ENCODE data around the gene LAMC3. TPM values are rescaled to one million over a fixed set of nuclear protein-coding genes. Genes with fewer than 3 reads are reported as not detected.
"Not testable (repeated sequence)": the region's sequence is repeated elsewhere in the genome, so short reads cannot be mapped to it uniquely, and the experiment has no call there.

Gene LAMC3
- total RNA-seq, 1 donor, result 0.43 TPM

DNA sequence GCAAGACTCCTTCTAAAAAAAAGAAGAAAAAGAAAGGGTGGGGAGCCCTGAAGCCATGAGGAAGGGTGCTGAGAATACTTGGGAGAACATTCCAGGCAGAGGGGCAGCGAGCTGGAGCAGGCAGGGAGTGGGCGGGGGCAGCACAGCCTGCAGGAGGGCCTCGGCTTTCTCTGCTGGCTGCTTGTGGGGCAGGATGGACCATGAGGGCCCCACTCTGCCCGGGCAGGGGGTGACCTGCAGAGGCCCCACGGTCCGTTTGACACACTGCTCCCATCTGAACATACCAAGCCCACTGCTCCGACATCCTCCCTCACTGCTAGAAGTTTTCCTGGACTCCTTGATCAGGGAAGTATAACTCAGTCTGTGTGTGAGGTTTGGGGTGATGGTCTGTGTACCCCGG is 104.7 kb downstream of the LAMC3 start:
- TF ChIP-seq, protein P1, sequence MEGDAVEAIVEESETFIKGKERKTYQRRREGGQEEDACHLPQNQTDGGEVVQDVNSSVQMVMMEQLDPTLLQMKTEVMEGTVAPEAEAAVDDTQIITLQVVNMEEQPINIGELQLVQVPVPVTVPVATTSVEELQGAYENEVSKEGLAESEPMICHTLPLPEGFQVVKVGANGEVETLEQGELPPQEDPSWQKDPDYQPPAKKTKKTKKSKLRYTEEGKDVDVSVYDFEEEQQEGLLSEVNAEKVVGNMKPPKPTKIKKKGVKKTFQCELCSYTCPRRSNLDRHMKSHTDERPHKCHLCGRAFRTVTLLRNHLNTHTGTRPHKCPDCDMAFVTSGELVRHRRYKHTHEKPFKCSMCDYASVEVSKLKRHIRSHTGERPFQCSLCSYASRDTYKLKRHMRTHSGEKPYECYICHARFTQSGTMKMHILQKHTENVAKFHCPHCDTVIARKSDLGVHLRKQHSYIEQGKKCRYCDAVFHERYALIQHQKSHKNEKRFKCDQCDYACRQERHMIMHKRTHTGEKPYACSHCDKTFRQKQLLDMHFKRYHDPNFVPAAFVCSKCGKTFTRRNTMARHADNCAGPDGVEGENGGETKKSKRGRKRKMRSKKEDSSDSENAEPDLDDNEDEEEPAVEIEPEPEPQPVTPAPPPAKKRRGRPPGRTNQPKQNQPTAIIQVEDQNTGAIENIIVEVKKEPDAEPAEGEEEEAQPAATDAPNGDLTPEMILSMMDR (IDR thresholded peaks at IDR 0.05; ENCODE audit: insufficient read depth, low read depth, low read length), result no peak
- H3K4me3 ChIP-seq (ENCODE audit: low read depth, low read length), result no peak overlapping the region
- DNase-seq (ENCODE audit: low read depth), result no peak

DNA sequence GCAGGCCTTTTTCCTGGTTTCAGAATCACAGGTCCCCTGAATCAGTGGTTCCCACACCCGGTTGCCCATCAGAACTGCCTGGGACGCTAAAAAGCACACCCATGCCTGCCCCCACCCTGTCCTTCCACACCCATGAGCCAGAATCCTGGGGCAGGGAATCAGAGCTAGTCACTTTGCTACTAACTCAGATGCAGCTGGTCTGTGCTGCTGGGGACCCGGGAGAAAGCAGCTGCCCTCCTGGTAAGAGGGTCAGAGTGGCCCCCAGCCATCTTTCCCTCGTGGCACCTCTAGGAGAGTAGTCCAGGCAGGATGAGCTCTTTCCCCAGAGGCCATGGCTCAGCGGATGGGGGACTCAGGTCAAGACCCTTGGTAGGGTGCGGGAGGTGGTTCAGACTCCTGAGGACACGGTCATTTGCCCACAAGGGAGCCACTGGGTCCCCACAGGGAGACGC is 105.1 kb downstream of the LAMC3 start:
- TF ChIP-seq, protein P1 (IDR thresholded peaks at IDR 0.05; ENCODE audit: insufficient read depth, low read depth, low read length), result no peak
- no peak for DNase-seq (ENCODE audit: low read depth)

DNA sequence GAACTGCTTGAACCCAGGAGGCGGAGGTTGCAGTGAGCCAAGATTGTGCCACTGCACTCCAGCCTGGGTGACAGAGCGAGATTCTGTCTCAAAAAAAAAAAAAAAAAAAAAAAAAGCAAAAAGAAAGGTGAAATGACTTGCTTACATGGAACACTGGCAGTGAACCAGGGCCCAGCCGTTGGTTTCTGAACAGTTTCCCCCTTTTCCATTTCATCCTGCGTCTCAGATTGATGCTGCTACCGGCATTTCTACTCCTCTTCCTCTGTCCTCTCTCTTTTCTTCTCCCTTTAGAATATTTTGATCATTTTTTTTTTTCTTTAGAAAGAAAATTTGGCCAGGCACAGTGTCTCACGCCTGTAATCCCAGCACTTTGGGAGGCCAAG is 106.4 kb downstream of the LAMC3 start:
- not testable (repeated sequence) for DNase-seq (ENCODE audit: low read depth); H3K4me3 ChIP-seq (ENCODE audit: low read depth, low read length)

More for the DNA sequence above, 105.1 kb downstream of the LAMC3 start:
- no peak overlapping the region for H3K4me3 ChIP-seq (ENCODE audit: low read depth, low read length)

DNA sequence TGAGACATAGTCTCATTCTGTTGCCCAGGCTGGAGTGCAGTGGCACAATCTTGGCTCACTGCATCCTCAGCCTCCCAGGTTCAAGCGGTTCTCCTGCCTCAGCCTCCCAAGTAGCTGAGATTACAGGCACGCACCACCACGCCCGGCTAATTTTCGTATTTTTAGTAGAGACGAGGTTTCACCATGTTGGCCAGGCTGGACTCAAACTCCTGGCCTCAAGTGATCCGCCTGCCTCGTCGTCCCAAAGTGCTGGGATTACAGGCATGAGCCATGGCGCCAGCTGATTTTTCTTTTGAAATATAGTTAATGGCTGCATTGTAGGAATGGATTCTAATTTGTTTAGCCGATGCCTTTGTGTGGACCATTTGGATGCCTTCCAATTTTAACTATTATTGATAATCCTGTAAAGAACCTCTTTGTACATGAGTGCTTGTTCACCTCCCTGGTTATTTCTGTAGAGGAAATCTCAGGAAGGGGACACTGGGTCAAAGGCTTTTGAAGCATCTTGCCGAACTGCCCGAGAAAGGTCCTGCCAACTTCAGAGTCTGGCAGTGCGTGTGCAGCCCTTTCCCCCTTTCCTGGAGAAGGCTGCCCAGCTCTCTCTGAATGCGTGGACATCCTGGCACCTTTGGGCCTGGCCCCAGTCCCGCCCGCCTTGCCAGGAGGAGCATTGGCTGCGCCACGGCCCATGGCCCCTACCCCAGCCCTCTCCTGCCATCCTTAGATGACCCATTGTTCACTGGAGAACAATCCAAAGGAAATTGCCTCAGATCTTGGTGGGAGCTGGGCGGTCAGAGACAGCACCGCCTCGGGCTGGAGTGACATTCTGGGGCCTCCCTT is 107.5 kb downstream of the LAMC3 start:
- no peak for DNase-seq (ENCODE audit: low read depth)
- TF ChIP-seq, protein P1 (IDR thresholded peaks at IDR 0.05; ENCODE audit: insufficient read depth, low read depth, low read length), result no peak
- H3K4me3 ChIP-seq (ENCODE audit: low read depth, low read length), result no peak overlapping the region

DNA sequence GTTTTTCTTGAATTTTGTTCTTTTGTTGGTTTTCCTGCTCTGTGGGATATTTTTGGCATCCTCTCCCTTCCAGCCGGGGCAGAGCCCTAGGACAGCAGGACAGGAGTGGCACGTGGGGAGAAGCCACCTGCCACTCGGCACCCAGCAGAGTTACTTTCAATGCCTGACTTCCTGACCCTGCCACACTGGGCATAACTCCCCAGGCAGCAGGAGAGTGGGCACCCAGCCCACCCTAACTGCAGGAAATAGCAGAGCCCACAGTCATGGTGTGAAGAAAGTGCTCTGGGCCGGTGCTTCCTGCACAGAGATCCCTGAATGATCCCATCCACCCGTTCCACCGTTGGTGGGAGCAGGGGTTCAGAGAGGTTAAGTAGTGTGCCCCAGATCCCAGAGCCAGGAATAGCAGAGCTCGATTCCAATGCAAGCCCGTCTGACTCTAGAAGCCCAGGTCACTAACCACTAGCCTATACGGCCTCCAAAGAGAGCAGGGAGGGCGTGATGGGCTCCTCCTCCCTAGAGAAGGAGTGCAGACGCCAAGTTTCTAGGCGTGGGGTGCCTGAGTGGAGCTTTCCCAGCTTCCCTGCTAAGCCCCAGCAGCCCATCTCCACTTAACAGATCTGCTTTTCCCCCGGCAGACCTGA is 108.3 kb downstream of the LAMC3 start:
- no peak for DNase-seq (ENCODE audit: low read depth)
- H3K4me3 ChIP-seq (ENCODE audit: low read depth, low read length), result no peak overlapping the region
- TF ChIP-seq, protein P1 (IDR thresholded peaks at IDR 0.05; ENCODE audit: insufficient read depth, low read depth, low read length), result no peak

DNA sequence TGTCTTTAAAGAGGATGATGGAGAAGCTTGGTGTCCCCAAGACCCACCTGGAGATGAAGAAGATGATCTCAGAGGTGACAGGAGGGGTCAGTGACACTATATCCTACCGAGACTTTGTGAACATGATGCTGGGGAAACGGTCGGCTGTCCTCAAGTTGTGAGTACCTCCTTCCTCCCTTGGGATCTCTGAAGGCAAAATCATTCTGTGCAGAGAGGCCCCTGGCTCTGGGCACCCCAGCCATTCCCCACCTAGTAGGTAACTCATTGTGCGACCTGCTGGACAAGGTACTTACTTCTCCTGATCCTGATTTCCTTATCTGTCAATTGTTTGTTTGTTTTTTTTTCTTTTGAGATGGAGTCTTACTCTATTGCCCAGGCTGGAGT is 108.8 kb downstream of the LAMC3 start:
- TF ChIP-seq, protein P1 (IDR thresholded peaks at IDR 0.05; ENCODE audit: insufficient read depth, low read depth, low read length), result no peak
- H3K4me3 ChIP-seq (ENCODE audit: low read depth, low read length), result no peak overlapping the region

DNA sequence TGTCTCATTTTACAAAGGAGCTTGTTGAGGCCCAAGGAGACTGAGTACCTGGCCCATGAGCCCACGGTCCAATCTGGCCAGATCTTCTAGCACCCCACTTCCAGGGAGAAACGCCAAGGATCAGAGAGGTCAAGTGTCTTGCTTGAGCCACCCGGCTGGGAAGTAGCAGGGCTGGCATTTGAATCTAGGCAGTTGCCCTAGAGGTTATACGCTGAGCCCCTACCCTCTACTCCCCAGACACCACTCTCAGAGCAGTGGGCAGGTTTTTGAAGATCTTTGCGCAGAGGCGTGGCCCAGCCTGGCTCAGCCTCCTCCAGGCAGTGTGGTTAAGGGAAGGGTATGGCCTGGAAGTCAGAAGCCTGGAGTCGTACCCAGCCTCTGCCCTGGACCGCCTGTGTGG is 110.6 kb downstream of the LAMC3 start:
- no peak for DNase-seq (ENCODE audit: low read depth)
- TF ChIP-seq, protein P1 (IDR thresholded peaks at IDR 0.05; ENCODE audit: insufficient read depth, low read depth, low read length), result no peak
- H3K4me3 ChIP-seq (ENCODE audit: low read depth, low read length), result no peak overlapping the region

More for the DNA sequence above, 108.8 kb downstream of the LAMC3 start:
- DNase-seq (ENCODE audit: low read depth), result no peak
